Retina (tissue), 1 donor: ENCODE measurements around the gene PRICKLE4.
"Not testable (repeated sequence)": the region's sequence is repeated elsewhere in the genome, so short reads cannot be mapped to it uniquely, and the experiment has no call there.

Source experiments
- DNase-seq: peaks from one replicate; pipeline ENCODE4 v3.0.0-alpha.2; 2016

Gene PRICKLE4

DNA sequence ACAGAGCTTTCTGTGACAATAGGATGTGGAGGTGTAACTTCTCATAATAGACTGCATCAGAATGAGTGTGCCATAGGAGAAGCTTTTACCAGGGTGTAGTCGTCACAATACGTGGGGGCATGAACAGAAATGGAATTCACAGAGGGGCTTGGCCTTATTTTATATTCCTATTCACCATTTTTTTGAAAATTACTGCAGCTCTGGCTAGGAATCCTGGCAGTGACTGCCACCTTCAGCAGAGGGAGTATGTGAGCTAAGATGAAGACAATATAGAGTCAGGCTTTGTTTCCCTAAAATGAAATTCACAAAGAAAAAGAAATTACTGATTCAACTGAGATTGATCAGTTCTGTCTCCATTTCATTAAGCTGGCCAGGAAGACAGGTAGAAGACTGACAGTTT lies 20.8 kb downstream of the PRICKLE4 start:
- no peak for DNase-seq

DNA sequence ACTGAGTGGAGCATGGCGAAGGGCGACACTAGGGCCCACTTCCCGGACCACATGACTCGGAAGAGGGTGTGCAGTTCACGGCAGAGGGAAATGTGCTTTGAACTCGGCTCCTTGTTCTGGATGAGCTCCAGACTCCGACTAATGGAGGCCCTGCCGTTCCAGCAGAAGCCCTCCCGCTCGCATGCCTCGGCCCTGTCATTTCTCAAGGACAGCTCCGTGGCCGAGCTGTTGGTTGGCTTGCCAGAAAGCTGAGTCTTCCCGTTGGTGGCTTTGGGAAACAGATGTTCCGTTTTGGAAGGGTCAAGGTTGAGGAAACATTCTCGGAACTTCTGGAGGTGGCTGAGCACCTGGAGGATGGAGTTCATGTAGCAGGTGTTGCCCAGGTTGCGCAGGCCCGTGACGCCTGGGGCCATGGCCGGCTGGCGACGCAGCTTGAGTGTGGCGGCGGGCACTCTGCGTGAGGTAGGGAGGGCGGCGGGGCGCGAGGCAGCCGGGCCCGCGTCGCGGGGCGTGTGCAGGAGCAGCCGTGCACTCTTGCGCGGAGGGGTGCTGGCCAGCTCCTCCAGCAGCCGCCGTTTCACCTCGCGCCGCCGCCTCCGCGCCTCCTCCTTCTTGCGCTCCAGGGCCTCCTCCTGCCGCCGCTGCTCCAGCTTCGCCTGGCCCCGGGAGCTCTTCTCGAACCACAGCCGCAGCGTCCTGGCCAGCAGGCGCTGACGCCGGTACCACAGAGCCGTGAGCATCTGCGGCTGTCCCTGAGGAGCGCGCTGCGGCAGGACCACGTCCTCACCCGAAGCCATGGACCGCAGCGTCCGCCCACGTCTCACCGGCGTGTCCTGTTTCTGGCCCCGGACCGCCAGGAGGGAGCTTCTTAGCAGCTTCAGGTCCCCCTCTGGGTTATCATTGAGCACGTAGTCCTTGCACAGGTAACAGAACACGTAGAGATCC lies 25.5 kb downstream of the PRICKLE4 start:
- no peak for DNase-seq

DNA sequence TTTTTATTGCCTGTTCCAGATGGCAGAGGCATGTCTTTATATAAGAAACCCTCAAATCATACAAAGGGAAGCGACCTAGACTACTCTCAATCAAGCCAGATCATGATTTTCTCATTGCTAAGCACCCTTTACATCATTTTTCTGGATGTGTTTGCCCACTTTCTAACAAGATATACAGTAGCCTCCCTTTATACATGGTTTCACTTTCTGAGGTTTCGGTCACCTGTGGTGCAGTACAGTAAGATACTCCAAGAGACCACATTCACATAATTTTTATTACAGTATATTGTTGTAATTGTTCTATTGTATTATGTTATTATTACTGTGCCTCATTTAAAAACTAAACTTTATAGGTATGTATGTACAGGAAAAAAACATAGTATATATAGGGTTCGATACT lies 30.5 kb downstream of the PRICKLE4 start:
- no peak for DNase-seq

DNA sequence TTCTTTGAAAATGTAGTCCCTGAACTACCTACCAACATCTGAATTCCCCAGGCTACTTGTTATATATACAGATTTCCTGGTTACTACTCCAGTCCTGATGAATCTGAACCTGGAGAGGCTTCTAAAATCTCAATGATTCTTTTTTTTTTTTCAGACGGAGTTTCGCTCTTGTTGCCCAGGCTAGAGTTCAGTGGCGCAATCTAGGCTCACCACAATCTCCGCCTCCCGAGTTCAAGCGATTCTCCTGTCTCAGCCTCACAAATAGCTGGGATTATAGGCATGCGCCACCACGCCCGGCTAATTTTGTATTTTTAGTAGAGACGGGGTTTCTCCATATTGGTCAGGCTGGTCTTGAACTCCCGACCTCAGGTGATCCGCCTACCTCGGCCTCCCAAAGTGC lies 31.4 kb downstream of the PRICKLE4 start:
- not testable (repeated sequence) for DNase-seq

DNA sequence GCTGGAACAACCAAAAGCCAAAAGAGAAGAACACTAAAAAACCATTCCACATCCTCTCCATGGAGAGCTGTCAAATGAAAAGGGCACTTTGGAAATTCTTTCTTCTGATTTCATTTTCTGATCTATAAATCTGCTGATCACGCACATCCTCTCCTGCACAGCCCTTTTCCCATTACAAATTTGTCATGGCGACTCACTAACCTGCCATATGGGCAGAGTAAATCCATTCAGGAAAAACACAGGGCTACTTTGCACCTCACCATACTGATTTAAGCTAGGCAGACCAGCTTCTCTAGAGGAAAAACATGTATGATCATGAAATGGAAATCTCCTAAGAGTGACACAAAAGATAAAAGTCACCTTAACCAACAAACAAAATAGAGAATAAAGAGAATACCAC lies 32.9 kb downstream of the PRICKLE4 start:
- no peak for DNase-seq

DNA sequence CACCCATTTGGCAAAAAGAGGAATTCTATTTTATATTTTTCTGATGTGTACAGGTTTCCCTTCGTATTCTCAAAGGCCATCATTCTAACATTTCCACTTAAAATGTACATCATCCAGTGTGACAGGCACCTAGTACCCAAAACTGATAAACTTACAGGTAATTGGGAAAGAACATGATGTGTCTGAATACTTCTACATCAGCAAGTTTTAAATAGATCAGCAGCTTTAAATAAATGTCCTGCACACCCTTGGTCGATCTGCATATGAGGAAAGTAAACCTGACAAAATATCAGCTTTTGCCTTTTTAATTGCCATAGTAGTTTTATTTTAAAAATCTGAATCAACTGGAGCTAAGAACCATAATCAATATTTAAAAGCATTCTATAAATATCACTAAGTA lies 33.4 kb downstream of the PRICKLE4 start:
- no peak for DNase-seq

DNA sequence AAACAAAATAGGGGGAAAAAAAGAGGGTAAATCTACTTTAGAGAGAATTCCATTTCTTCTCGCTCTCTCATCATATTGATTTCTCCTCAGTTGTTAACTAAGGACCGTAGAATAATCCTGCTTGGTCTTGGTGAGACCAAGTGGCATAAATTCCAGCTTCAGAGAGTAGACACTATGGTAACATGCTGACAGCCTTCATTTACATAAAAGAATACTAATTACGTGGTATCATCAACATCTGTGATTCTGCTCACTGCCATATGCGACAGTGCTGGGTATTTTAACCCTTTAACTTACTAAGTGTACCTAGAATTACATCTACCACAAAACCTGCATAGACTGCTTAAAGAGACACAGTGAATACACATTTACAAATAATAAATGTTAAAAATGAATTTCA lies 34.0 kb downstream of the PRICKLE4 start:
- DNase-seq = no peak

DNA sequence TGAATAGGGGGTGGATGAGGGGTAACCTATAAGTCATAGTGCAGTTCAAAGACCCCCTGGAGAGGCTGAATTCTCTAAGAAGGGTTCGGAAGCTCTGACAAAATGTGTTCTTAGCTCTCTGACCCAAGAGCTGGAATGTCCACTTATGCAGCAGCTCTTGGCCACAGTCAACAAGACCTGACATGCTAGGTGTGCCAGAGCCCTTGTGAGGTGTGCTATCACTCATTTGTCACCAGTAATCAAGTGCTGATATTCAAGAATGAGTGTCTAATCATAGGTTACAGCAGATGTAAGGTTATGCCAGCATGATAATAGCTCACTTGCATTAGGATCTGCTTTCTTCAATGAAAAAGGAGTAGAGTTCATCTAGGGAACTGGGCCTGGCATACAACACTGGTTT lies 35.0 kb downstream of the PRICKLE4 start:
- no peak for DNase-seq

DNA sequence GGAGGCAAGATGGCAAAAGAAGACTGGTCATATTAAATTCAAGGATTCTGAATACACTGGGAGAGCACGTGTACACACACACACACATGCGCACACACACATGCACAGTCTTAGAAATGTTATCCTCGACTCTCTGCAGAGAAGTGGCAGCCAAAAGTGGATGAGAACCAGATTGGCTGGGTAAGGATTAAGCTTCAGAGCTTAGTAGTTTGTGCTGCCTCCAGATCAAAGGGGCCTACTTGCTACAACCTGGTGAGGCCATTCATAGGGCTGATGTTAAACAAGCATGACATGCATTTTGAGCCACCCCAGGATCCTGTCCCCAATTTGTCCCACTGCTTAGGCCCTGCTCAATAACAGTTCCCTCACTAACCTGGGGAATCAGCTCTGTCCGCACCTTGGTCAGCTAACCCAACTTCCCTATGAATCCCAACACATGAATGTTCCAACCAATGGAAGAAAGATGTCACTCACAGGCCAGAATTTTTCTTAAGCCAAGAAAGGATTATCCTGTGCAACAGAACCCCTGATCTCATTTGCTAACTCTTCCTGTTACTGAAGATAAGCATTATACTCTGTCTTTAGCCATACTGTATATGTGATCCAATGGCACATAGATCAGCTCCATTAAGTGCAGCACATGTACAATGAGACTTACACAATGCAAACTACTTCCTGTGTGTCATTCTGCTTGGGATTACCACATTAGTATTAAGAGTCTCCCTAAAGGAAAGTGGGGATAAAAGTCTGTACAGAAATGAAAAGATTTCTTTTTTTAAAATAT lies 37.9 kb downstream of the PRICKLE4 start:
- DNase-seq = no peak

DNA sequence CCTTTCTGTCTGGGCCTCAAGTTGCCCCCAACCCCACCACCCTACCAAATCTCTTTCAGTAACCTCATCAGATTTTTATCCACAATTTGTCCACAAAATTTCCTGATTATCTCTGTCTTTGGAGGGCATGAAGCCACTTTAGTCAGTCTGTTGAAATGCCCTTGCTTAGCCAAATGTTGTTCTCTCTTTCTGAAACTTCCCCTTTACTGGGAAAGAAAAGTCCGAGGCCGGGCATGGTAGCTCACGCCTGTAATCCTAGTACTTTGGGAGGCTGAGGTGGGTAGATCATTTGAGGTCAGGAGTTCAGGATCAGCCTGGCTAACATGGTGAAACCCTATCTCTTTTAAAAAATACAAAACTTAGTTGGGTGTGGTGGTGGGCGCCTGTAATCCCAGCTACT lies 40.7 kb downstream of the PRICKLE4 start:
- no peak for DNase-seq

DNA sequence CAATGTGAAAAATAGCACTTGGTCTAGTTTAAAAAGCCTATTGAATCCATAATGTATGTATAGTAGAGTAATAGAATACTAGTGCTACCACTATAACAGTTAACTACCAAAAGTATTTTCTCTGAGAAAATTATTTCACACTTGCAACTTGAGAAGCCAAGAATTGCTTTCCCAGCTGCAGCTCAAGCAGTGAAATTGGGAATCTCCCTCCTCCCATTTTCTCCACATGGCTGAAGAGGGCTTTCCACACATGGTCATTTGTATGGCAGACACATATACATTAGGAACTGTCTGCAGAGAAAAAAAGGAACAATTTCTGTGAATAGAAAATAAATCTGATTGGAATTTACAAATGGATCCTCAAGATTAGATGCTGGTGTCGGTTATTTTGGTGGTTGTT lies 41.4 kb downstream of the PRICKLE4 start:
- no peak for DNase-seq

DNA sequence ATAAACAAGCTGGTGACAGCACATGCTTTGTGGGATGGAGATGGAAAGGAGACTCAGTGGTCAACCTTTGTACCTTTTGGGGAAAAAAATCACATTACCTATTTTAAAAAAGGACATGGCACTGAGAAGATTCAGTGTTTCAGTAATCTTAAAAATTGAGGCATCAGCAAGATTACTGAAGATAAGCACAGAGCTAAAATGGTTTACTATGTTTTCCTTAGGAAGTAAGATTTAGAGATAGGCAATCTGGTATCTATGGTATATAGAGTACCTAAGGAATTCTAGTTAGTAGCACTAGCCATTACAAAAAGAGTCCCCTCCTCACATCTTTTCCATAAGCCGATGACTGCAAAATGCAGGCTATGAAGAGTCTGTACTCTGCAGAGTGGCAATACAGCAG lies 42.6 kb downstream of the PRICKLE4 start:
- DNase-seq = no peak

DNA sequence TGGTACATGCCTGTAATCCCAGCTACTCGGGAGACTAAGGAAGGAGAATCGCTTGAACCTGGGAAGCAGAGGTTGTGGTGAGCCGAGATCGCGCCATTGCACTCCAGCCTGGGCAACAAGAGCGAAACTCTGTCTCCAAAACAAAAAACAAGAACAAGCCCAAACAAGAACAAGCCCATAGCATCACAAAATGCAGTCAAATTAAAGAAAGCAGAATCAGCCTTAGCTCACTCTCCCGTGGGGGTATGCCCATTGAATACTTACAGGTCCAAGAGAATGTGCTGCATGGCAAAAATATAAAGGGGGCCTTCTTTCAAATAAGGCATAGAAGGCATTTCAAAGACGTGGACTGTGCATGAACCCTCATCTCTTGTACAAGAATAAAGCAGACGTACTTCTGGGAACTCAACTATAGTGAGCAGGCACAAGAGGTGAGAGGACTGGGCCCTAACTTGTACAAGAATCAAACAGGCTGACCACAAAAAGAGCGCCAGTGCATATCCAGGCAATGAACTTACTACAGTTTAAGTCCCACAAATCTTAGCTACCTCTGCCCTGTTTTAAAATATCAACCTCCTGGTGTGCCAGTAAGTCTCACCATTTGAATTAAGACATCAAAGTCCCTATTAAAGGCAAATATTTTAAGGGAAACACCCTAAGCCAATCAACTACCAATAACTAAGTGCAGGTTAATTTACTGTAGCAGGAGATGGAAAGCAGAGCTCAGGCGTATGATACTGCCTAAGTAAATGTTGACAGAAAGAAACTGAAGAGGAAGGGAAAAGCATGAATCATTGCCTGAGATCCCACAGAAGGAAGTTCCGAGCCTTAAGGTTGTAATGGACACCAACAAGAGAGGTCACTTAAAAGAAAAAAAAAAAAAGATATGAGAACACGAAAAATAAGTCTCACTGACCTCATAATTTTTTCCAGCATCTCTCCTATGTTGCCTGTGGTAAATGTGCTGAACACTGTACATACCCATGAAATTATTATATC lies 44.3 kb downstream of the PRICKLE4 start:
- no peak for DNase-seq

DNA sequence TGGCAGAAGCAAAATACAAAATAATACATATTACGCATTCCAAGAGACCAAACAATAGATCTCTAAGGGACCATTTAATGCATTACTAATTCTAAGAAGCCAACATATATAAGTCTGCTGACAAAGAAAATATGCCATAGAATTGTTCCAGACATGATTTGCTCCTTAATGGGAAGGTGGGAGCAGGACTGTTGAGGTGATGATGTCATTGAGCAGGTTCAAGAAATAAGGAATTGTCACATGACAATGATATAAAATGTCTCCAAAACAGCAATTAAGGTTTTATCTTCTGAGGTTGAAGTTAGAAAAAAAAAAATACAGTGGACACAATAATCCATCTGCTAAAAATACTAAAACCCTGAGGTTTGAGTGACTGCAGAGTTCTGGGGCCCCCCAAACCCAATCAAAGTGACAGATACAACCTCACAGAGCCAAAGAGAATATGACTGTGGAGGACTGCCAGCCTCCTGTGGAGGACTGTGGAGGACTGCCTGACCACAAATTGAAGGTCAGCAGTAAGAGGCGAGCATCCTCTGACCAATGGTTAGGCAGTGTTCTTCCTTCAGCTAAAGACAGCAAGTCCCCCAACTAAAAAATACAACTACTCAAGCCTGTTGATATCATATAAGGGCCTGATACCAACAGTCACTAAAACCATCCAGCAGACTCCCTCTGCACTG lies 45.9 kb downstream of the PRICKLE4 start:
- DNase-seq = no peak

DNA sequence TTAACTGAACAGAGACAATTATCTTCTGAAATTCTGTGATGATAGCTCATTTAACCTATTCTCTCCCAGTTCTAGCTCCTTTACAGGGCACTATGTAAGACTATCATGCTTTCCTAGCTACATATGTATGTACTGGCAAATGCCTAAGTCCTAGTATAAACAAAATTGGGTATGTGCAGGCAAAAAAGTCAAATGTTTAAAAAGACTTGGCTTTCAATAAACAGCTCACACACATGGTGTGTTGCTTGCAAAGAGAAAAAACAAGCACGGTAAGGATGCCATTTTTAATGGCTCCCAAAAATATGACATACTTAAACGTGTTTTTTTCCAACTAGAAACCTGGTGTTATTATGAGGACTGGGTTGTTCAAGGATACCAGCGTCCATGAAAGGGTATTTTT lies 51.7 kb downstream of the PRICKLE4 start:
- DNase-seq = no peak

DNA sequence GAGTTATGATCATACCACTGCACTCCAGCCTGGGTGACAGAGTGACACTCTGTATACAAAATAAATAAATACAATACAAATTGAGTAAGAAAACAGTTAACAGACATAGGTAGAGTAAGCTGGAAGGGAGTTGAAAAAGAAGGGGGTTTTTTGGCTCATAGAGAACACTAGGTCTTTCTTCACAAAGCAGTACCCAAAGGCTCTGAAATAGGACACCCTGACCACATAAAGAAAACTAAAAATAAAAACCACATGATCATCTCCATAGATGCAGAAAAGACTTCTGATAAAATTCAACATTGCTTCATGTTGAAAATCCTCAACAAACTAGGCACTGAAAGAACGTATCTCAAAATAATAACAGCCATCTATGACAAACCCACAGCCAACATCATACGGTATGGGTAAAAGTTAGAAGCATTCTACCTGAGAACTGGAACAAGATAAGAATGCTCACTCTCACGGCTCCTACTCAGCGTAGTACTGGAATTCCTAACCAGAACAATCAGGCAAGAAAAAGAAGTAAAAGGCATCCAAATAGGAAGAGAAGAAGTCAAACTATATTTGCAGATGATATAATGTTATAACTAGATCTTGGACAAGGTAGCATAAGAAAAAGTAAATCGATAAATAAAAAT lies 55.6 kb downstream of the PRICKLE4 start:
- no peak for DNase-seq

DNA sequence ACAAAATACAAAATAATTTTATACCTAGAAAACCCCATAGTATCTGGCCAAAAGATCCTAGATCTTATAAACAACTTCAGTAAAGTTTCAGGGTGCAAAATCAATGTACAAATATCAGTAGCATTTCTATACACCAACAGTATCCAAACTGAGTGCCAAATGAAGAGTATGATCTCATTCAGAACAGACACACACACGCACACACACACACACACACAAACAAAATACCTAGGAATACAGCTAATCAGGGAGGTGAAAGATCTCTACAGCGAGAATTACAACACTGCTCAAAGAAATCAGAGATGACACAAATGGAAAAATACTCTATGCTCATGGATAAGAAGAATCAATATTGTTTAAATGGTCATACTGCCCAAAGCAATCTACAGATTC lies 56.1 kb downstream of the PRICKLE4 start:
- no peak for DNase-seq
